ENCODE data around the gene CCT2.

GRCh38 chr12:69563166-69563762 is 22.0 kb upstream of the CCT2 start:
- TF ChIP-seq CTCF (IDR thresholded peaks at IDR 0.05 in 8 of 11, conservative IDR thresholded peaks at IDR 0.05 in 3 of 11) (no peak), POLR2A (IDR thresholded peaks at IDR 0.05) (no peak), POLR2AphosphoS5 (IDR thresholded peaks at IDR 0.05) (no peak)

All from spleen (tissue), 7 donors.